ENCODE data around the gene CDH4. TPM values are rescaled to one million over a fixed set of nuclear protein-coding genes. Genes with fewer than 3 reads are reported as not detected.
A peak's percentile ranks its signal among the peaks of the same experiment; 100 is the strongest.

Gene CDH4
- total and polyA plus RNA-seq, 9 of the 15 experiments (the other 6 are each of a cell fraction or from before 2014, with no cell fraction given): 0.04 TPM; not detected in 8

- in situ Hi-C loops (cut with MboI): no loop called here
- no TSS peak for BruUV-seq (replicated peaks)
- TF ChIP-seq TEAD4 (IDR thresholded peaks at IDR 0.05; ENCODE audit: low read length) (no peak), TEAD4 (CRISPR knock-in tag; IDR thresholded peaks at IDR 0.05; ENCODE audit: borderline replicate concordance) (no peak), ZNF23 (CRISPR knock-in tag; IDR thresholded peaks at IDR 0.05) (no peak), ZC3H8 (IDR thresholded peaks at IDR 0.05) (no peak), ZNF76 (CRISPR knock-in tag; IDR thresholded peaks at IDR 0.05; ENCODE audit: borderline replicate concordance) (no peak), RNF2 (IDR thresholded peaks at IDR 0.05) (no peak), DNMT1 (IDR thresholded peaks at IDR 0.05) (no peak), CXXC5 (CRISPR knock-in tag; IDR thresholded peaks at IDR 0.05) (no peak), JUN (IDR thresholded peaks at IDR 0.05; ENCODE audit: borderline replicate concordance, low read depth, low read length) (peak; percentile 83; the same call in 1 of the 2 replicates), JUN (CRISPR knock-in tag; IDR thresholded peaks at IDR 0.05; ENCODE audit: borderline replicate concordance) (no peak), HLTF (IDR thresholded peaks at IDR 0.05) (no peak), RBM14 (IDR thresholded peaks at IDR 0.05; ENCODE audit: borderline replicate concordance, insufficient read depth, low read depth, low read length) (no peak), SMAD2 (IDR thresholded peaks at IDR 0.05; ENCODE audit: low read depth, low read length) (no peak), NUFIP1 (IDR thresholded peaks at IDR 0.05; ENCODE audit: partially characterized antibody) (no peak), JUND (IDR thresholded peaks at IDR 0.05; ENCODE audit: borderline replicate concordance, low read depth, low read length) (peak; percentile 79), JUND (tag; IDR thresholded peaks at IDR 0.05; ENCODE audit: borderline replicate concordance, low read depth, low read length) (peak; percentile 22; the same call in 1 of the 3 replicates), ZNF830 (CRISPR knock-in tag; IDR thresholded peaks at IDR 0.05) (no peak), L3MBTL2 (IDR thresholded peaks at IDR 0.05) (peak; percentile 39; the same call in 1 of the 2 replicates), ZNF3 (CRISPR knock-in tag; IDR thresholded peaks at IDR 0.05) (no peak), CREB3L1 (IDR thresholded peaks at IDR 0.05; ENCODE audit: borderline replicate concordance, low read depth) (no peak), PREB (CRISPR knock-in tag; IDR thresholded peaks at IDR 0.05) (no peak), TAL1 (IDR thresholded peaks at IDR 0.05) (no peak), ZNF217 (CRISPR knock-in tag; IDR thresholded peaks at IDR 0.05) (no peak), ZEB2 (IDR thresholded peaks at IDR 0.05) (no peak), BRF1 (IDR thresholded peaks at IDR 0.05; ENCODE audit: borderline replicate concordance, extremely low read depth, insufficient read length) (no peak)
Measured at GRCh38 chr20:61520893-61521460, 268.9 kb downstream of the CDH4 start.

More at GRCh38 chr20:61520893-61521460, 268.9 kb downstream of the CDH4 start:
- H2AFZ ChIP-seq (ENCODE audit: low read depth, low read length): no peak overlapping the region
- H3K4me3 ChIP-seq: no peak overlapping the region
- no peaks in the 10 kb centered on the region for H3K79me2 ChIP-seq (ENCODE audit: control insufficient read depth, insufficient read depth, low read length)
- DNase-seq (ENCODE audit: extremely low read depth in 1 of 4, low spot score in 3 of 4) (peak in 2 of 4 experiments; percentile 19 to 34), ATAC-seq (no peak), FAIRE-seq (peak; percentile 68)
- no peaks in the 10 kb centered on the region for H3K9me1 ChIP-seq (ENCODE audit: control insufficient read depth, insufficient read depth, low read length)
- H3K4me2 ChIP-seq (ENCODE audit: insufficient read depth, low read length): no peak overlapping the region; the same call in 1 of the 2 replicates
- no peak overlapping the region for H3K27ac ChIP-seq (ENCODE audit: extremely low read depth, low read depth, low read length)
- no peaks in the 10 kb centered on the region for H3K36me3 ChIP-seq (ENCODE audit: control insufficient read depth, insufficient read depth, low read length)
- ChIA-PET POLR2A (interaction anchor here (0.8 to 1.5 kb wide), 2 partner anchors 11 to 181 kb away, joined by 3 read pairs; no protein-coding TSS in a partner anchor), CTCF (ENCODE audit: low intra/inter-chr PET ratio) (no interaction called here)
- H3K9ac ChIP-seq (ENCODE audit: insufficient read depth in 1 of 2, low read depth in 2 of 2, low read length in 2 of 2): no peak overlapping the region
- no peaks in the 10 kb centered on the region for H3K9me3 ChIP-seq (replicated peaks; ENCODE audit: control insufficient read depth, insufficient read depth, low read depth, low read length)
- no peaks in the 10 kb centered on the region; the same call in 1 of the 2 replicates for H4K20me1 ChIP-seq (replicated peaks; ENCODE audit: control insufficient read depth, insufficient read depth, low read length)
- H3K27me3 ChIP-seq (ENCODE audit: control insufficient read depth in 2 of 2, insufficient read depth in 2 of 2, low read length in 2 of 2): peaks cover 11 to 28% of the 10 kb centered on the region in 2 experiments; a peak in 4 of 5 replicates
- intact Hi-C loops (cut with micrococcal nuclease): no loop called here
- H3K4me1 ChIP-seq (replicated peaks in 1 of 2; ENCODE audit: control insufficient read depth in 2 of 2, insufficient read depth in 2 of 2, low read length in 2 of 2): peaks cover 19 to 36% of the 10 kb centered on the region in 2 experiments
- 34% methylated on average over 14 of the region's 14 CpGs for WGBS (ENCODE audit: insufficient coverage, low coverage, missing lambda C conversion rate)
